GM18867 (cell line): Measurements from ENCODE around the gene NECTIN2.

Experiments used
- ATAC-seq: cut with Tn5 transposase; IDR thresholded peaks from one replicate; pipeline ENCODE4 v1.9.1; 2021; ENCODE audit warnings: mild to moderate bottlenecking, moderate library complexity; ENCODE audit not compliant: unreplicated experiment

NECTIN2 gene

DNA sequence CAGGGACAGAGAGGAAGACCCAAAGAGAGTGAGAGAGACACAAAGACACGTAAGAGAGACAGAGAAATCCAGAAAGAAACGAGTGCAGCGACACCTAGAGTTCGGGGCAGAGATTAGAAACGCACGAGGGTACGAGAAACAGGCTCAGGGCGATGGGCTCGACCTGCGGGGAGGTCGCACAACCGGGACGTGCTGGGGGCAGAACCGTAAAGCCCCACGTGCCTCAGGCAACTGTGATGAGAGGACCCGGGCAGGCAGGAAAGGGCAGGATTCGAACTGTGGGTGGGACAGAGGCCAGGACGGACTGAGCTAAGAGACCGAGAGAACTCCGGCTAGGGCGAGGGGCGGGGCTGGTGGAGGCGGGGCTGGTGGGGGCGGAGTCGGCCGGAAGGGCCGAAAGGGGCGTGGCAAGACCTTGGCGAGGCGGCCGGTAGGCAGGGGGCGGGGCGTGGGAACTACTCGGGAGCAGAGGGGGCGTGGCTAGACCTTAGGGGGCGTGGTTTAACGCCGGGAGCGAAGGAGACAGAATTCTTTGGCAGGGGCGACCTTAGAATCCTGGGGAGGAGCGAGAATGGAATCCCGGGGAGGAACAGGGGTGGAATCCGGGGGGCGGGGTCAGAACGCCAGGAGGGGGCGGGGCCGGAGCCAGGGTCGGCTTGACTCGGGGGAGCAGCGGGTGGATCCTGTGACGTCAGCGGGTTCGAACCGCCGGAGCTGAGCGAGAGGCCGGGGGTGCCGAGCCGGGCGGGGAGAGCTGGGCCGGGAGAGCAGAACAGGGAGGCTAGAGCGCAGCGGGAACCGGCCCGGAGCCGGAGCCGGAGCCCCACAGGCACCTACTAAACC, at the start of gene NECTIN2:
Gene NECTIN2, plus strand, starts transcription at position 686 of the 843 bp plus-strand sequence. CDS start 229 bp downstream, outside the sequence.
- ATAC-seq: peak; percentile 44

- ATAC-seq: no peak
Measured at GRCh38 chr19:44796701-44797115, 49.4 kb upstream of the NECTIN2 start.

DNA sequence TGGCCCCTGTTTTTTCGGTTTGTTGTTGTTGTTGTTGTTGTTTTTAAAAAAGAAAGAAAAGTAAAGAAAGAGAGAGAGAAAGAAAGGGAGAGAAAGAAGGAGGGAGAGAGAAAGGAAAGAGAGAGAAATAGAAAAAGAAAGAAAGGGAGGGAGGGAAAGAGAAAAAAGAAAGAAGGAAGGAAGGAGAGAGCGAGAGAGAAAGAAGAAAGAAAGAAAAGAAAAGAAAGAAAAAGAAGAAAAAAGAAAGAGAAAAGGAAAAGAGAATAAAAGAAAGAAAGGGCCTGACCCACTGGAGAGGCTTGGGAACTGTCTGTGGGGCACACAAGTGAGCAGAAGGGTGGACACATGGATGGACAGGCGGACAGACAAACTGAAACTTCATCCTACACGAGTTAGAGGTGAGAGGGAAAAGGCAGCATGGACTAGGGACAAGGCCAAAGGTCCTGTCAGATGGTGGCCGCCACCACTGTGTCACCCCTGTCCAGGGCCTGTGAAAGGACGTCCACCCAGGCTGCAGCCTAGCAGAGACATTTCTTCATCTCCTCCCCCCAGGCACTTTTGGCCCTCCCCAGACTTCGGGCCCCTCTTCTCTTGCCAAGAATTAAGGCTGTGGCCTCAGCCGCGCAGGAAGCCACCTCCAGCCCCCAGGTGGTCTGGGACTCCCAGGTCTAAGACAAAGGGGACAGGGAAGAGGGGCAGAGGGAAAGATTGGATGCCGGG, 46.3 kb upstream of the NECTIN2 start:
- ATAC-seq: no peak

GRCh38 chr19:44800461-44800860, 45.6 kb upstream of the NECTIN2 start:
- ATAC-seq: peak; percentile 80

GRCh38 chr19:44803442-44804428, 42.4 kb upstream of the NECTIN2 start:
- ATAC-seq: no peak

GRCh38 chr19:44806291-44806690, 39.8 kb upstream of the NECTIN2 start:
- no peak for ATAC-seq

GRCh38 chr19:44807162-44807561, 38.9 kb upstream of the NECTIN2 start:
- ATAC-seq: no peak

DNA sequence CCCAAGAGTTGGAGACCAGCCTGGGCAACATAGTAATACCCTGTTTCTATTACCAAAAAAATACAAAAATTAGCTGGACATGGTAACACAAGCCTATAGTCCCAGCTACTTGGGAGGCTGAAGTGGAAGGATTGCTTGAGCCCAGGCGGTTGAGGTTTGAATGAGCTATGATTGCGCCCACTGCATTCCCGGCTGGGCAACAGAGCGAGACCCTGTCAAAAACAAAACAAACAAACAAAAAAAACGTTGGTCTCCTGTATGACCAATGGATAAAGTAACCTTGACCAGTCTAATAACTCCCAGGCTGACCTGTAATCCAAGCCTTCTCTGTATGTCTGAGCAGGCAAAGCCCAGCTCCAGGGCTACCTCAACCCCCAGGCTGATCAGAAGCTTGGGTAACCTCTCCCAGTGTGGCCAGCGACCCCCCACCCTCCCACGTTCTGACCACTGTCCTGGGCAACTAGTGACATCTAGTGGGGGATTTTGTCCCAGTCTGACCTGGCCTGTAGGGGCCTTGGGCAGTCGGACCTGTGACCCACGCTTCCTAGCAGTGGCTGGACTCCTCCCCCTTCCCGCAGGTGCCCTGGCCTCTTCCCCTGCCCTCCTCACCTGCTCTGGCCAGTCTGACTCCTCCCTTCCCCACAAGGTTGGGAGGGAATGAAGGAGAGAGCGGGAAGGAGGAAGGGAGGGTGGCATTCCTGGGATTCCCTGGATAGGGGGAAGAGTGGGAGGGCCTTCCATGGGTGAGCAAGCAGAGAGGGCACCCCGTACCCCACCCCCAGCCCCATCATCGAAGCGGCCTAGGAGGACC, 38.2 kb upstream of the NECTIN2 start:
- ATAC-seq: no peak

- ATAC-seq: no peak
Measured at GRCh38 chr19:44808463-44809371, 37.4 kb upstream of the NECTIN2 start, which contains the start of gene BCAM. TSS of gene BCAM (plus strand) at chr19:44809103. CDS start at chr19:44809125, 22 bp downstream.

DNA sequence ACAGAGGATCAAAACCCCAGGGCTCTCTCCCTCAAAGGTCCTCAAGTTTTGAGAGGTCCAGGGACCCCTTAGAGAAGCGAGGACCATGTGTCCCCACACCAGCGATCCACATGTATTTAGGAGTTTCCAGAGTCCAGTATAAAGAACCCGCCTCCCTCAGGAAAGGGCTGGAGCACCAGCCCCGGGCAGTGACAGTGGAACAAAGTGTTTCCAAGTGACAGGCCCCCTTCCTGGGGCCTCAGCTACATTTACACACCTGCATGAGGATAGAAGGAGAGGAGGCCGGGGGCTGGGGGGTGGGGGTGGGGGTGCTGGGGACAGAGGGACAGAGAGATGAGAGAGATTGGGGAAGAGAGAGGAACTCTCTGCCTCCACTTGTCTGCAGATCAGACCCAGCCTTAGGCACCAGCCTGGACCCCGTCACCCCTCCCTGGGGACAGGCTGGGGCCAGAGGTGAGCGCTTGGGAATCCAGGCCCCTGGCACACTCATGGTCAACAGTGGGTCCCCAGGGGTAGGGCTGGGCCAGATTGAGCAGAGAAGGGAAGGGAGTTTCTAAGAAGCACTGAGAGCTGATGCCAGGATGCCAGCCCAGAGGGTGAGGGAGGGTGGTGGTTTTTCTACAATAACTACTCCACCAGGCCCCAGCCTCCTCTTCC, 36.4 kb upstream of the NECTIN2 start:
- ATAC-seq: no peak

DNA sequence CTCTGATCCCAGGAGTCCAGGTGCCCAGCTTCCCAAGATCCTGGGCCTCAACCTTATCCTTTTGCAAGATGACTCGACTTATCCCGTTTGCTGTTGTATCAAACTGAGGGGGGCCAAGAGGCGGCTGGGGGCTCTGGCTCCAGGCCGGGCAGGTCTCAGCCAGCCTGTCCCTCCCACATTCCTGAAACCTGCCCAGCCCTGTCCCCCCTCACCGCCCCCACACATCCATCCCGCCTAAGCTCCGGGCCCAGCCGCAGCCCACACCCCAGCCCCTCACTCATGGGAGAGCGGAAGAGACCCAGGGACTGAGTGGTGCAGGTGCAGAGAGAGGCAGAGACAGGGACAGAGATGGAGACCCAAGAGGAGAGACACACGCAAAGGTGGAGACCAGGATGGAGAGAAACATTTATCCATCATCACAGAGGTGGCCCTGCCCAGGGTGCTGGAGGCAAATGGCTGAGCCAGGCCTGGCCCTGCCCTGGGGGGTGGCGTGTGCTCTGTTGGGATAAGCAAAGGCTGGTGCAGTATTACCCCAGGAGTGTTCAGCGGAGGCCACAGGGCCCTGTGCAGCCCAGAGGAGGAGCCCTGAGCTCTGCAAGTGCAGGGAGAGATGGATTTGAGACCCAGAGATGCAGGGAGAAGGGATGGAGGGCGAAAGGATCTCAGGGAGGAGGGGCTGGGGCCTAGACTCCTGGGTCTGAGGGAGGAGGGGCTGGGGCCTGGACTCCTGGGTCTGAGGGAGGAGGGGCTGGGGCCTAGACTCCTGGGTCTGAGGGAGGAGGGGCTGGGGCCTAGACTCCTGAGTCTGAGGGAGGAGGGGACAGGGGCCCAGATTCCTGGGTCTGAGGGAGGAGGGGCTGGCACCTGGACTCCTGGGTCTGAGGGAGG, 35.6 kb upstream of the NECTIN2 start:
- no peak for ATAC-seq

GRCh38 chr19:44811122-44811419, 35.0 kb upstream of the NECTIN2 start:
- ATAC-seq: no peak

DNA sequence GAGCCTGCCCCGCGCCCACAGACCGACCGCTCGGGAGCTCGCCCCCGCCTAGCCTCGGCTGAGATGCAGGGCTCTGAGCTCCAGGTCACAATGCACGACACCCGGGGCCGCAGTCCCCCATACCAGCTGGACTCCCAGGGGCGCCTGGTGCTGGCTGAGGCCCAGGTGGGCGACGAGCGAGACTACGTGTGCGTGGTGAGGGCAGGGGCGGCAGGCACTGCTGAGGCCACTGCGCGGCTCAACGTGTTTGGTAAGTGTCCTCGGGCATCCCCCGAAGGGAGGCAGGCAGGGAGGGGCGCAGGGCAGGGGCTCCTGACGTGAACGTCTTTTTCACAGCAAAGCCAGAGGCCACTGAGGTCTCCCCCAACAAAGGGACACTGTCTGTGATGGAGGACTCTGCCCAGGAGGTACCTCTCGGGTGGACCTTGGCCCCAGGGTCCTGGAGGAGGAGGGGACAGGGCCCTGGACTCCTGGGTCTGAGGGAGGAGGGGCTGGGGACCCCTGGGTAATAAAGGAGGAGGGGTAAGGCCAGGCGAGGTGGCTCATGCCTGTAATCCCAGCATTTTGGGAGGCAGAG, 33.9 kb upstream of the NECTIN2 start:
- ATAC-seq: no peak

- no peak for ATAC-seq
Measured at GRCh38 chr19:44813070-44813840, 32.8 kb upstream of the NECTIN2 start.

- no peak for ATAC-seq
Measured at GRCh38 chr19:44813841-44814470, 32.1 kb upstream of the NECTIN2 start.

GRCh38 chr19:44814517-44814916, 31.6 kb upstream of the NECTIN2 start:
- no peak for ATAC-seq
